Measurements from ENCODE around the gene RNF144A.
"Not testable (repeated sequence)": the region's sequence is repeated elsewhere in the genome, so short reads cannot be mapped to it uniquely, and the experiment has no call there.

Gene RNF144A

GRCh38 chr2:6930923-6931647, 13.9 kb downstream of the RNF144A start:
- no peak for DNase-seq

GRCh38 chr2:6931753-6932152, 14.5 kb downstream of the RNF144A start:
- DNase-seq: no peak

DNA sequence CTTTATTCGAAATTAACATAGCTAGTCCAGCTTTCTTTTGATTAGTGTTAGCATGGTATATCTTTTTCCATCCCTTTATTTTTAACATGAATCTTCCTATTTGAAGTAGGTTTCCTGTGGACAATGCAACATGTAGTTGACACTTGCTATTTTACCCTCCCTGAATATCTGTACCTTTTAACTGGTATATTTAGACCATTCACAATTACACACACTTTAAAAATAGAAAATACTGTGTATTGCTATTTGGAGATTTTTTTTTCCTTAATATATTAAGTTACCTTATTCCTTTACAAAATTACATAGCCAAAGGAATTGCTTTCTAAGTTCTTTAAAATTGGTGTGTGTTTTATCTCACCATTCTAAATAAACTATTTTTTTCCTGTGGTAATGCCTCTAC, 15.0 kb downstream of the RNF144A start:
- no peak for DNase-seq

- no peak for DNase-seq
These were observed 15.6 kb downstream of the RNF144A start for GRCh38 chr2:6932828-6933227.

DNA sequence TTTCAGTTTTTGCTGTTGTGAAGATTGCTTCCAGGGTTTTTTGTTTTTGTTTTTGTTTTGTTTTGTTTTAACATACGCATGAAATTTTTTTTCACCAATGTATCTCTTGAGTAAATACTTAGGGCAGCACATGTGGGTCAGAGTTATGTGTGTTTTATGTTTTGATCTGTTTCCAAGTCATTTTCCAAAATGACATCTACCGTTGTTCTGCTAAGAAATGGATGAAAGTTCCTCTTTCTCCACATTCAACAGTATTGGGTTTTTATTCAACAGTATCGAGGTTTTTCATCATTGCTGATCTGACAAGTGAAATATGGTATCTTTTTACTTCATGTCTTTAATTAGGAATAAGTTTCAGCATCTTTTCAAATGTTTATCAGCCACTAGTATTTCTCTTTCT, 16.7 kb downstream of the RNF144A start:
- DNase-seq: no peak

GRCh38 chr2:6934345-6934744, 17.1 kb downstream of the RNF144A start:
- no peak for DNase-seq

DNA sequence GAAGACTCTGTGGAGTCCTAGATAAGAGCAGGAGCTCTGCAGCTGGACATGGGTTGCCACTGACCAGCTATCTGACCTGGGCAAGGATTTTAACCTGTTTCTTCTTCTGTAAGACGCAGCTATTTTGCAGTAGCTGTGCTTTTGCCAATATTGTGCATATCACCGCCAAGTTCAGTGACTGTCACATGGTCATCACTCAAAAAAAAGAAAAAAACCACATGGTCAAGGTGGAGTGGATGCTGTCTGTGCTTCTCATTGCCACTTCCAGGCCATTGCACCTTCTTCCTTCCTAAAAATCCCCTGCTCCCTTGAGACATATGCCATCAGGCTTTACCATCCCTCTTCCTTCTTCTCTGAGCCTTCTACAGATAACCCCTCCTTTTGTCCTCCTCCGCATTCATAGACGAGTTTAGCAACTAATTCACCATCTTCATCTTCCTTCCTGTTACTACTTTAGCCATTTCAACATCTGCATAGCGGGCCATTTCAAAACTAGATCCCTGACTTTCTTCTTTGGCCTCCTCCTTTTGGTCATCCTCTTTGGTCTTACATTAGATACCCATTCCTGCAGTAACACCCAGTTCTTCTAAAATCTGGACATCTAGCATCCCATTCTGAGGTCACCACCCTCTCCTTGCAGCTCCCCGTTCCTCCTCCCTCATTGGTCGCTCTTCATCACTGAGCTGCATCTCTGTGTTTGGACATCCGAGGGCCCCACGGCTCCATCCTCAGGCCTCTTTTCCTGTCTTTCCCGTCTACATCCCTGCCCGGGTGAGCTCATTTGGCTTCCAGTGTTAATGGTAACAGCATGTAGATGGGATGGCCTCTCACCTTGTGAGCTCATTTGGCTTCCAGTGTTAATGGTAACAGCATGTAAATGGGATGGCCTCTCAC, 17.8 kb downstream of the RNF144A start:
- no peak for DNase-seq

DNA sequence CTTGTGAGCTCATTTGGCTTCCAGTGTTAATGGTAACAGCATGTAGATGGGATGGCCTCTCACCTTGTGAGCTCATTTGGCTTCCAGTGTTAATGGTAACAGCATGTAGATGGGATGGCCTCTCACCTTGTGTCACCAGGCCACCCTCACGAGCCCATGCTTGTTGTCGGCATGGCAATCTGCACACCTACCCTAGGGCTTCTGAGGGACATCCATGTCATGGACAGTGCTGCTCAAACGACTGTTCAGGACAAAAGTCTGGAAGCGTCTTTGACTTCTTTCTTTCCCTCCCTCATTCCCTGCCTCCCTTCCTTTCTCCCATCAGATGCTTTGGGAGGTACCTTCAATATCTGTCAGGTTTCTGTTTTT, 18.4 kb downstream of the RNF144A start:
- not testable (repeated sequence) for DNase-seq

DNA sequence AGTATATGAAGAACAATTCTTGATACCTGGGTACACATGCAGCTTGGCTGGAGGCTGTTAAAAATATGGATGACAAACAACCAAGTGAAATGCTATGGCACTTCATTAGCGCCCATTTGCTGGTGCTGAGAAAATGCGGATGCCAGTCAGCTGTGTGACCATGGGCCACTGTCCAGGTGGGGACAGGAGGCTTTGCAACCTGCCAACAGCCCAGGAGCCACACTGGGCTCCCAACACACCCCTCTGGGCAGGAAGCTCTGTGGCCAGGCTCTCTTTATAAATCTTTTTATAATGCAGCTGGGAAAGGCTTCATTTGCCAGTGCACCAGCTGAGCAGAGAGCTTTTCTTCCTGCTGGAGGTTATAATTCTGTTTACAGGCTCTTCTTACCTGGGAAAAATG, 19.9 kb downstream of the RNF144A start:
- DNase-seq: no peak

DNA sequence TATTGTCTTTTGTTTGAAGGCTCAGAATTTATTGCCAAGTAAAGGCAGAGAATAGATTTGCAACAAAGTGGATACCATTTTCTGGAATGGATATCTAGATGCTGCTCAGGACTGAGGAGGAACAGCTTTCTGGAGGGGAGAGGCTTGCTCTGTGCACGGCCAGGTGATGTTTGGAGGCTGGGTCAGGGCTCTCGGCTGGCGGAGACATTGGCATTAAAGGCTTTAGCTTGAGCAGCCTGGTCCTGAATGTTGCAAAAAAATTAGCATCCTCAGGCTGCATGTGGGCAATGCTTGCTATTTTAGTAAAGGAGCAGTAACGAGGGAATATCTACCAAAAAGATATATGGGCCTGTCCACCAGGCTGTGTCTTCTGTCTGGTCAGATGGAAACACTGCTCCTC, 20.4 kb downstream of the RNF144A start:
- DNase-seq: no peak

DNA sequence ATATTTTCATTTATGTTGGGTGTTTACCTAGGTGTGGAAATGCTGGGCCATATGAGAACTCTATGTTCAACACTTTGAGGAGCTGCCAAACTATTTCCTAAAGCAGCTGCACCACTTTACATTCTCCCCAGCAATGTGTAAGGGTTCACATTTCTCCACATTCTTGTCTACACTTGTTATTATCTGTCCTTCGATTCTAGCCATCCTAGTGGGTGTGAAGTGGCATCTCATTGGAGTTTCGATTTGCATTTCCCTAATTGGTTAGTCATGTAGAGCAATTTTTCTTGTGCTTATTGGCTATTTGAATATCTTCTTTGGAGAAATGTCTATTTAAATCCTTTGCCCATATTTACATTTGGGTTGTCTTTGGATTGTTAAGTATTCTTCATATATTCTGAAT, 21.9 kb downstream of the RNF144A start:
- no peak for DNase-seq

- DNase-seq: no peak
These were observed 23.6 kb downstream of the RNF144A start for GRCh38 chr2:6940820-6941219.

DNA sequence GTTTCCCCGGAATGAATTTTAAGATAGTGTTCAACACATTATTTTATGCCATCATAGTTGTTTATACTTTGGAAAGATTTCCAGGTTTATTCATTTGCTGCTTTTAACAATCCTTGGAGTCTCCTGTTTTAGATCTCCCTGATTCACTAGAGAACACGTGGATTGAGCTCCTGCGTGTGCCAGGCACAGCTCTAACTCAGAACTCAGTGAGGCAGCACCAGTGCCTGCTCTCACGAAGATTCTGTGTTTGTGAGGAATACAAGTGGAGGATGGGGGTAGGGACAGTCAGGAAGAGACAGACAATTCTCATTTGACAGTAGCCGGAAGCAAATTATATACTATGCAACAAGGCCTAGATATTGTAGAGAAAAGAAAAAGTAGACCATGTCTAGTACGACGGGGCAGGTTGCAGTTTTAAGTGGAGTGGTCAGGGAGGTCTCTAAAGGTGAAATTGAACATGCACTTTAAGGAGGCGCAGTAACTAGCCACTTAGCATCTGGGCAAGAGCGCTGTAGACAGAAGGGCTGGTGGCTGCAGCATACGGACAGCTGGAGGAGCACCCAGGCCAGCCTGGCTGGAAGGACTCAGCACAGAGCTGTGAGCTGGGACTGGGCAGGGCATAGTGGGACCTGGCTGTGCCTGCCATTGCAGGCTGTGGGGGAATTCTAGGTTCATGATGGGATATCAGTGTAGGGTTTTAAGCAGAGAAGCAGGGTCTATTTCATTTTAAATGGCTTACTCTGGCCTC, 24.3 kb downstream of the RNF144A start:
- no peak for DNase-seq

DNA sequence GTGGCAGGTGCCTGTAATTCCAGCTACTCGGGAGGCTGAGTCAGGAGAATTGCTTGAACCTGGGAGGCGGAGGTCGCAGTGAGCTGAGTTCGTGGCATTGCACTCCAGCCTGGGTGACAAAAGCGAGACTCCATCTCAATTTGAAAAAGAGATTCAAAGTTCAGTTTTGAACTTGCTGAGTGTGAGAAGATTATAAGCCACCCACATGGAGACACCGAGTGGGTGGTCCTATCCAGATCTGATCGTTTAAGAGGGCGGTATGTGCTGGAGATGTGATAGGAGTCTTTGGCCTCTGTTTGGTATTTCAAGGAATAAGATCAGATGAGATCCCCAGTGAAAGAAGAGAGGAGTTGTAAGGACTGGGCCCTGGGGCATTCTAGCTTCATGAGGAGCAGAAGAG, 25.6 kb downstream of the RNF144A start:
- no peak for DNase-seq

GRCh38 chr2:6943523-6943922, 26.3 kb downstream of the RNF144A start:
- DNase-seq: no peak

DNA sequence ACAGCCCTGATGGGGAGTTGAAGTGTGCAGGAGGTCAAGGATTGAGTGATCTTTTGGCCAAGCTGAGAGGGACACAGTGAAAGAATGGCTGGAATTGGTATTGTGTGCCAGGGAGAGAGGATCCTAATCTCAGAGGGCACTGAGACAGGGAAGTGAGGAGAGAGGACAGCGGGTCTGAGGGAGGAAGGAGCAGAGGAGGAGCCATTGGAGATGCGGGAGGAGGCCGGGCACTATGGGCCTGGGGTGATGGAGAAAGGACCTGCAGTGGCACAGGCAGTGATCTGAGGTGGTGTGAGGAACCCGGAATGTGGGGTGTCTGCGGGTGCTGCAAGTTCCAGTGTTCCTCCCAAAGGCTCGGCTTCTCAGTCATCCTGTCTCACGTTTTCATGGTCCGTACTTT, 26.8 kb downstream of the RNF144A start:
- no peak for DNase-seq

DNA sequence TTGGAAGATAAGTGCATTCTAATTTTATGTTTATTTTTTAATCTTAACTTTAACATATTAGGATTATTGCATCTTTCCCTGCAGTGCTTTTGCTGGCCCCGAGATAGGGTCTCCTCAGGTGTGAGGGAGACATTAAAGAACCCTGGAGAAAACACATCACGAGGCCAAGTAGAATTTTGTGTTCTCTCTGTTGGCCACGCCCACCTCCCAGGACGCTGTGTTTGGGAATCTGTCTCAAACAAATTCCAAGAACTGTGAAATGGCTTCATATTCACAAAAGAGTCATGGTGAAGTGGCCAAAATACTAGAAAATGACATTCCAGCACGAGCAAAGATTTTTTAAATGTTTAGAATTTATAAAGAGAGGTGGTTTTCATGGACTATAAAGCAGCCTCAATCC, 27.3 kb downstream of the RNF144A start:
- no peak for DNase-seq

DNA sequence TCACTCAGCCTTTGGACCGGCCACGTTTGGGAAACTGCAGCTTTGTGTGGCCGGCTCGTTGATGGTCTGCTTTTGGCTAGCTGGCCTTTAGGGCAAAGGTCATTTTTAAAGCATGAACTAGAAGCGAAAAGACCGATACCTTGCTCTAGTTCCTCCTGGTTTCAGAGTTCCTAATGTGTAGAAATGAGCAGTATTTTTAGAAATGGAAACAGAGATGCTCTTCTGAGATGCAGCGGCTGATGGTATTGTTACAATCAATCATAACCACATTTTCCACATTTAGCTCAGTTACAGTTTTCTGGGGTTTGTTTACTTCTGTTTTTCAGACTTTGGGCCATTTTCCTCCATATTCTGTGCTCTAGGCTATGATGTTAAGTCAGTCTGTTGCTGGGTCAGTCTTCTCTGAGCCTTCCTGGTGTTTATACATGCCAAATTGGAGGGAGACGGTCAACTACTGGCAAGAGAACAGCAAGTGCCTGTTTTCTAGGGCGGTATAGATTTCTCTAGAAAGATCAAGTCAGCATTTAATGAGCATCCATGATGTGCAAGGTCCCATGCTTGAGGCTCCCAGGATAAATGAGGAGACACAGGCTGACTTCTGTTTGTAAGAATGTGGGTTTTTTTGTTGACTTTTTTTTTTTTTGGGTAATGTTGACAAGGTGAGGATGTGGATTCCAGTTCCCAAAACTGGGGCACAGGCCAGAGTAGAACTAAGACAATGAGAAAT, 28.0 kb downstream of the RNF144A start:
- no peak for DNase-seq

- no peak for DNase-seq
These were observed 28.6 kb downstream of the RNF144A start for GRCh38 chr2:6945821-6946220.

GRCh38 chr2:6946722-6947121, 29.5 kb downstream of the RNF144A start:
- no peak for DNase-seq

DNA sequence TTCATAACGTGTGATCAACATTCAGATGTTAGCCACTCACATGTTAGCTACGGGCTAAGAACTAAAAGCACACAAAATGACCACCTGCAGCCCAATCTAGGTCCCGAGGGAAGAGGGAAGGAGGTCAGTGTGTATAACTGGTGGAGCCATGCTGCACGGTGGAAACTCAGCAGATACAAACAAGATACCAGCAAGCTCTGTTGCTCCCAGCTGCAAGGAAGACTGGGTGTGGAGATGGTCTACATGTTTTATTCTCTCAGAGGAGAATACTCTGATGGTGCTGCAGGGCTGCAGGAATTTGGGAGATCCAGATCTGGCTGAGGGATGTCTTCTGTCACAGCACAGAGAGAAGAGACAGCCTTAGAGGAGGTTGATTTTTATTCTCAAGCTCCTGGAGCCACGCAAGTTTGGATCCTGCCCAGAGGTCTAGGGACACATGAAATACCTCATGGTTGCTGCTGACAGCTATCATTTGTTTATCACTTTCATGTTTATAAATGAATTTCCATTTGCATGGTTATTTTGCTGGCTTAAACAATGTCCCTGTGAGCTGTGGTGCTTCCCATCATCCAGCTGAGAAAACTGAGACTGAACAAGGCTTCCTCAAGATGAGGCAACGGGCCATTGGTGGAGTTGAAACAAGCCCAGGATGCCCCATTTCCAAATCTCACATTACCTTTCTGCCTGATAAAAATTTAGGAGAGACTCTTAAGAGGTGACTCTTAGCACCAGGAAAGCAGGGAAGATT, 30.9 kb downstream of the RNF144A start:
- DNase-seq: no peak

GRCh38 chr2:6948677-6949351, 31.6 kb downstream of the RNF144A start:
- no peak for DNase-seq

Data from stimulated activated CD4-positive, alpha-beta T cell treated with anti-CD3 and anti-CD28 coated beads, Interleukin-2, amount 100 ng/mL, for 48 hours (primary cell).